ENCODE results near the gene DNMT3A. TPM values are rescaled to one million over a fixed set of nuclear protein-coding genes. Genes with fewer than 3 reads are reported as not detected.

Gene DNMT3A
- total RNA-seq, 1 donor from 2014 or later, result 219 TPM

- Mint-ChIP-seq H3K27me3 (ENCODE audit: low read depth) (no peaks in the 10 kb centered on the region), H3K27ac (peak overlapping the region; percentile 16), H3K4me1 (peaks cover 44% of the 10 kb centered on the region), H3K9me3 (no peaks in the 10 kb centered on the region), H3K36me3 (peaks cover 3% of the 10 kb centered on the region), H3K4me3 (no peak overlapping the region)
- DNase-seq (ENCODE audit: low spot score in 2 of 2, unreplicated experiment in 2 of 2), result no peak
- TF ChIP-seq CTCF (IDR thresholded peaks at IDR 0.05; ENCODE audit: unreplicated experiment), result no peak
These were observed 3.3 kb downstream of the DNMT3A start for GRCh38 chr2:25338401-25338800.

DNA sequence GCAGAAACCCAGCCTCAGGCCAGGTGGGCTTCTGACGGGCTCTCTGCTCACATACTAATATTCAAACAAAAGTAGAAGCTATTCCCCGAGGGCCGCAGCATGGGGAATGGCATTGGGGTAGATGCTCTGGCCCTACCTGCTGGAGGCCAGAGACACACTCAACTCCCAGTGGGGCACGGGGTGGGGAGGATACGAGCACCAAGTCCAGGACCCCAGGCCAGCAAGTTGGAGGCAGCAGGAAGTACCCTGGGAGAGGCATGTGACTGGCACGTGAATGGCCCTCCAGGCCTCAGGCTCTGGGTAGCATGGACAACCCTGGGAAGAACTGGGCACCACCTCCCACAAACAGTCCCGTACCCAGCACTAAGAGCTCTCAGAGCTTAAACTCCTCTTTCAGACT is 3.8 kb downstream of the DNMT3A start:
- peak overlapping the region; percentile 53 for H3K27ac Mint-ChIP-seq
- no peak for TF ChIP-seq CTCF (IDR thresholded peaks at IDR 0.05; ENCODE audit: unreplicated experiment)
- H3K4me1 Mint-ChIP-seq, result peaks cover 44% of the 10 kb centered on the region
- H3K4me3 Mint-ChIP-seq, result no peak overlapping the region
- no peaks in the 10 kb centered on the region for H3K27me3 Mint-ChIP-seq (ENCODE audit: low read depth)
- H3K9me3 Mint-ChIP-seq, result no peaks in the 10 kb centered on the region
- DNase-seq (ENCODE audit: low spot score in 2 of 2, unreplicated experiment in 2 of 2), result no peak
- H3K36me3 Mint-ChIP-seq, result peaks cover 3% of the 10 kb centered on the region

GRCh38 chr2:25337276-25337675 is 4.4 kb downstream of the DNMT3A start:
- H3K36me3 Mint-ChIP-seq, result peaks cover 3% of the 10 kb centered on the region

DNA sequence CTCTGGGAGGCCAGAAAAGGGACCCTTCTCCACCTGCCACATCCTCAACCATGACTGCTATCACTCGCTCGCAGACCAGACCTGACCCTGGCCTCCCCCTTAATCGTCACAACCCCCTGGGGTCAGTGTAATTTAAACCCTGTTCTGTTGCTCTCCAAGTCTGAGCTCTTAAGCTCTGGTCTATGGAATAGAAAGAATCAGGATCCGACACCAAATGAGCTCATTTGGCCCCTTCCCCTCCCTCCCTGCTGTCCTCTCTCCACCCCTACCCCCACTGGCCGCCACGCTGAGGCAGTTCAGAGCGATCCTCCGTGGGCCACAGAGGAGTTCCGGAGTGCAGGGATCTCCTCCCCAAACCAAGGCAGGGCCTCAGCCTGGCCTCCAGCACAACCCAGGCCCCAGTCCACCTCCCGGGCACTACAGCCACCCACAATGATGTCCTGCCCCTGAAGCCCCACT is 5.3 kb downstream of the DNMT3A start:
- peaks cover 50% of the 10 kb centered on the region for H3K4me1 Mint-ChIP-seq

More at GRCh38 chr2:25337276-25337675, 4.4 kb downstream of the DNMT3A start:
- no peak overlapping the region for H3K27ac Mint-ChIP-seq
- no peak for DNase-seq (ENCODE audit: low spot score in 2 of 2, unreplicated experiment in 2 of 2)
- no peaks in the 10 kb centered on the region for H3K9me3 Mint-ChIP-seq
- no peaks in the 10 kb centered on the region for H3K27me3 Mint-ChIP-seq (ENCODE audit: low read depth)
- no peak for TF ChIP-seq CTCF (IDR thresholded peaks at IDR 0.05; ENCODE audit: unreplicated experiment)
- H3K4me1 Mint-ChIP-seq, result peaks cover 45% of the 10 kb centered on the region
- no peak overlapping the region for H3K4me3 Mint-ChIP-seq

GRCh38 chr2:25335971-25336370 is 5.8 kb downstream of the DNMT3A start:
- Mint-ChIP-seq H3K27ac (no peak overlapping the region), H3K4me3 (no peak overlapping the region), H3K36me3 (peaks cover 7% of the 10 kb centered on the region), H3K27me3 (ENCODE audit: low read depth) (no peaks in the 10 kb centered on the region), H3K4me1 (peaks cover 50% of the 10 kb centered on the region), H3K9me3 (no peaks in the 10 kb centered on the region)
- DNase-seq (ENCODE audit: low spot score in 2 of 2, unreplicated experiment in 2 of 2), result no peak
- no peak for TF ChIP-seq CTCF (IDR thresholded peaks at IDR 0.05; ENCODE audit: unreplicated experiment)

More for the DNA sequence above, 5.3 kb downstream of the DNMT3A start:
- peaks cover 3% of the 10 kb centered on the region for H3K36me3 Mint-ChIP-seq
- TF ChIP-seq CTCF (IDR thresholded peaks at IDR 0.05; ENCODE audit: unreplicated experiment), result no peak
- no peaks in the 10 kb centered on the region for H3K9me3 Mint-ChIP-seq
- H3K27me3 Mint-ChIP-seq (ENCODE audit: low read depth), result no peaks in the 10 kb centered on the region
- no peak overlapping the region for H3K27ac Mint-ChIP-seq
- H3K4me3 Mint-ChIP-seq, result no peak overlapping the region
- no peak for DNase-seq (ENCODE audit: low spot score in 2 of 2, unreplicated experiment in 2 of 2)

DNA sequence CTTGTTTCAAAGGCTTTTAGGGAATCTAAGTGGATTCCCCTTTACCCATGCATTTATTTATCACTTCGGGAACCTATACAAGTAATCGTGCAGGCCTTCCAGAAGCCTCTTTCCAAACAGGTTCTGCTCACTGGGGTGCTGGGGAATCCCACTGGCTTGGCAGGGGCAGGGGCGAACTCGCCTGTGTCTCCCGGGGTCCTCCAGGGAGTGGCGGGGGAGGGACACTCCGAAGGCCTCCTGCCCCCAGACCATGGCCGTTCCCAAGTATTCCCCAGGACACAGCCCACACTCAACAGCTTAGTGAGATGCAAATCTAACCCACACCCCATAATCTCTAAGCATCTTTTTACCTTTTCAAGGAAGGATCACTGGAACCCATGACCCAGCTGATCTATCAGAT is 6.5 kb downstream of the DNMT3A start:
- peaks cover 50% of the 10 kb centered on the region for H3K4me1 Mint-ChIP-seq
- no peak overlapping the region for H3K4me3 Mint-ChIP-seq
- TF ChIP-seq CTCF (IDR thresholded peaks at IDR 0.05; ENCODE audit: unreplicated experiment), result no peak
- no peaks in the 10 kb centered on the region for H3K9me3 Mint-ChIP-seq
- peaks cover 7% of the 10 kb centered on the region for H3K36me3 Mint-ChIP-seq
- H3K27ac Mint-ChIP-seq, result no peak overlapping the region
- no peaks in the 10 kb centered on the region for H3K27me3 Mint-ChIP-seq (ENCODE audit: low read depth)
- no peak for DNase-seq (ENCODE audit: low spot score in 2 of 2, unreplicated experiment in 2 of 2)
